ENCODE results near the gene DNAJC10. TPM values are rescaled to one million over a fixed set of nuclear protein-coding genes. Genes with fewer than 3 reads are reported as not detected.

The DNAJC10 gene
- total RNA-seq, 2 experiments from 2014 or later, result 34.0 to 34.1 TPM

DNA sequence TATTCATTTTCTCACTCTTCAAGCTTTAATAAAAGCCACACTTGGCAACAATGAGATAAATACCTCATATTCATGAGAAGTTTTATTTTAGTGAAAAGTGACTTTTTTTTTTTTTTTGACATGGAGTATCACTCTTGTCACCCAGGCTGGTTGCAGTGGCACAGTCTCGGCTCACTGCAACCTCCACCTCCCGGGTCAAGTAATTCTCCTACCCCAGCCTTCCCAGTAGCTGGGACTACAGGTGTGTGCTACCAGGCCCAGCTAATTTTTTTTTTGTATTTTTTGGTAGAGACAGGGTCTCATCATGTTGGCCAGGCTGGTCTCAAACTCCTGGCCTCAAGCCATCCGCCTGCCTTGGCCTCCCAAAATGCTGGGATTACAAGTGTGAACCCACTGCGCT, 103.4 kb downstream of the DNAJC10 start:
- H3K36me3 ChIP-seq (ENCODE audit: insufficient read depth, low read length), result no peaks in the 10 kb centered on the region
- H3K27me3 ChIP-seq (ENCODE audit: control insufficient read depth in 1 of 2, insufficient read depth in 2 of 2, low read length in 2 of 2), result peaks cover 0 to 3% of the 10 kb centered on the region in 2 experiments
- DNase-seq (no peak), ATAC-seq (ENCODE audit: poor library complexity) (no peak)
- no peak overlapping the region for H3K27ac ChIP-seq (ENCODE audit: low read depth in 1 of 2, low read length in 2 of 2)
- H3K27me3 Mint-ChIP-seq, result peaks cover 25% of the 10 kb centered on the region
- no peak overlapping the region for H3K4me3 ChIP-seq (ENCODE audit: low read length)
- ChIA-PET CTCF (no interaction called here), POLR2A (interaction anchor here (0.6 kb wide), 1 partner anchor 12 kb away, joined by 5 read pairs; no protein-coding TSS in a partner anchor)
- no peaks in the 10 kb centered on the region for H3K4me1 ChIP-seq (ENCODE audit: insufficient read depth, low read length)
- H3K9me3 Mint-ChIP-seq, result no peaks in the 10 kb centered on the region
- H3K9me3 ChIP-seq (ENCODE audit: control insufficient read depth in 1 of 2, insufficient read depth in 1 of 2, low read length in 2 of 2), result no peaks in the 10 kb centered on the region
- TF ChIP-seq, protein P1, sequence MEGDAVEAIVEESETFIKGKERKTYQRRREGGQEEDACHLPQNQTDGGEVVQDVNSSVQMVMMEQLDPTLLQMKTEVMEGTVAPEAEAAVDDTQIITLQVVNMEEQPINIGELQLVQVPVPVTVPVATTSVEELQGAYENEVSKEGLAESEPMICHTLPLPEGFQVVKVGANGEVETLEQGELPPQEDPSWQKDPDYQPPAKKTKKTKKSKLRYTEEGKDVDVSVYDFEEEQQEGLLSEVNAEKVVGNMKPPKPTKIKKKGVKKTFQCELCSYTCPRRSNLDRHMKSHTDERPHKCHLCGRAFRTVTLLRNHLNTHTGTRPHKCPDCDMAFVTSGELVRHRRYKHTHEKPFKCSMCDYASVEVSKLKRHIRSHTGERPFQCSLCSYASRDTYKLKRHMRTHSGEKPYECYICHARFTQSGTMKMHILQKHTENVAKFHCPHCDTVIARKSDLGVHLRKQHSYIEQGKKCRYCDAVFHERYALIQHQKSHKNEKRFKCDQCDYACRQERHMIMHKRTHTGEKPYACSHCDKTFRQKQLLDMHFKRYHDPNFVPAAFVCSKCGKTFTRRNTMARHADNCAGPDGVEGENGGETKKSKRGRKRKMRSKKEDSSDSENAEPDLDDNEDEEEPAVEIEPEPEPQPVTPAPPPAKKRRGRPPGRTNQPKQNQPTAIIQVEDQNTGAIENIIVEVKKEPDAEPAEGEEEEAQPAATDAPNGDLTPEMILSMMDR (IDR thresholded peaks at IDR 0.05), result no peak
- H3K4me1 Mint-ChIP-seq (ENCODE audit: low read depth), result no peaks in the 10 kb centered on the region
- H3K4me3 Mint-ChIP-seq, result no peak overlapping the region
- intact Hi-C loops (cut with DNase I, micrococcal nuclease), result no loop called here
- H3K36me3 Mint-ChIP-seq (ENCODE audit: low read depth), result no peaks in the 10 kb centered on the region
- H3K27ac Mint-ChIP-seq, result no peak overlapping the region

GRCh38 chr2:182821182-182821581, 105.1 kb downstream of the DNAJC10 start:
- Mint-ChIP-seq H3K9me3 (no peaks in the 10 kb centered on the region), H3K36me3 (ENCODE audit: low read depth) (no peaks in the 10 kb centered on the region), H3K4me1 (ENCODE audit: low read depth) (no peaks in the 10 kb centered on the region), H3K27me3 (peaks cover 19% of the 10 kb centered on the region), H3K27ac (no peak overlapping the region), H3K4me3 (no peak overlapping the region)
- POLR2A ChIA-PET, result no interaction called here
- intact Hi-C loops (cut with DNase I, micrococcal nuclease), result no loop called here
- Histone ChIP-seq H3K4me1 (ENCODE audit: insufficient read depth, low read length) (no peaks in the 10 kb centered on the region), H3K36me3 (ENCODE audit: insufficient read depth, low read length) (no peaks in the 10 kb centered on the region), H3K9me3 (ENCODE audit: control insufficient read depth in 1 of 2, insufficient read depth in 1 of 2, low read length in 2 of 2) (no peaks in the 10 kb centered on the region), H3K4me3 (ENCODE audit: low read length) (no peak overlapping the region), H3K27ac (ENCODE audit: low read depth in 1 of 2, low read length in 2 of 2) (no peak overlapping the region), H3K27me3 (ENCODE audit: control insufficient read depth in 1 of 2, insufficient read depth in 2 of 2, low read length in 2 of 2) (peaks cover 0 to 3% of the 10 kb centered on the region in 2 experiments)
- DNase-seq (no peak), ATAC-seq (ENCODE audit: poor library complexity) (no peak)
- CTCF ChIA-PET, result no interaction called here
- TF ChIP-seq, protein P1 (IDR thresholded peaks at IDR 0.05), result no peak

GRCh38 chr2:182822733-182823132, 106.7 kb downstream of the DNAJC10 start:
- H3K4me1 Mint-ChIP-seq (ENCODE audit: low read depth), result no peaks in the 10 kb centered on the region
- H3K4me3 ChIP-seq (ENCODE audit: low read length), result no peak overlapping the region
- no peak for DNase-seq
- H3K9me3 ChIP-seq (ENCODE audit: control insufficient read depth in 1 of 2, insufficient read depth in 1 of 2, low read length in 2 of 2), result no peaks in the 10 kb centered on the region
- no peaks in the 10 kb centered on the region for H3K36me3 Mint-ChIP-seq (ENCODE audit: low read depth)
- no peaks in the 10 kb centered on the region for H3K4me1 ChIP-seq (ENCODE audit: insufficient read depth, low read length)
- CTCF ChIA-PET, result no interaction called here
- no peak overlapping the region for H3K4me3 Mint-ChIP-seq
- H3K27me3 ChIP-seq (ENCODE audit: control insufficient read depth in 1 of 2, insufficient read depth in 2 of 2, low read length in 2 of 2), result peaks cover 0 to 3% of the 10 kb centered on the region in 2 experiments
- H3K27ac ChIP-seq (ENCODE audit: low read depth in 1 of 2, low read length in 2 of 2), result no peak overlapping the region
- no peaks in the 10 kb centered on the region for H3K36me3 ChIP-seq (ENCODE audit: insufficient read depth, low read length)
- no peaks in the 10 kb centered on the region for H3K9me3 Mint-ChIP-seq
- peaks cover 19% of the 10 kb centered on the region for H3K27me3 Mint-ChIP-seq
- intact Hi-C loops (cut with DNase I, micrococcal nuclease), result no loop called here
- ATAC-seq (ENCODE audit: poor library complexity), result no peak
- POLR2A ChIA-PET, result no interaction called here
- H3K27ac Mint-ChIP-seq, result no peak overlapping the region
- TF ChIP-seq, protein P1 (IDR thresholded peaks at IDR 0.05), result no peak

Data from CD4-positive, alpha-beta T cell (primary cell).